Neural progenitor cell (in vitro differentiated cells): ENCODE measurements around the gene GPR45. TPM values are rescaled to one million over a fixed set of nuclear protein-coding genes. Genes with fewer than 3 reads are reported as not detected.

ENCODE experiments used
- DNase-seq: peaks from one replicate; pipeline ENCODE4 v3.0.0-alpha.2; 2016; ENCODE audit warnings: low spot score
- H2AFZ ChIP-seq: fragments of 200-600 bp; sonication (generic); replicated peaks from 2 replicates; pipeline ENCODE4 v1.6.1; 2016; ENCODE audit warnings: antibody characterized with exemption
- H3F3A ChIP-seq: fragments of 200-600 bp; sonication (generic); 2 replicates; pipeline ENCODE4 v1.6.1; 2016; ENCODE audit warnings: antibody characterized with exemption, low read depth
- H3K27ac ChIP-seq: fragments of 200-600 bp; sonication (generic); 2 replicates; pipeline ENCODE4 v1.5.1; 2016; ENCODE audit warnings: mild to moderate bottlenecking
- H3K27me3 ChIP-seq: fragments of 200-600 bp; sonication (generic); 2 replicates; pipeline ENCODE4 v1.6.1; 2016; ENCODE audit warnings: mild to moderate bottlenecking, moderate library complexity
- H3K36me3 ChIP-seq: fragments of 200-600 bp; sonication (generic); 2 replicates; pipeline ENCODE4 v1.5.1; 2016
- H3K4me1 ChIP-seq: fragments of 200-600 bp; sonication (generic); 2 replicates; pipeline ENCODE4 v1.6.1; 2016; ENCODE audit warnings: mixed run types
- H3K4me2 ChIP-seq: fragments of 200-600 bp; sonication (generic); 2 replicates; pipeline ENCODE4 v1.6.1; 2016
- H3K4me3 ChIP-seq: fragments of 200-600 bp; sonication (generic); 2 replicates; pipeline ENCODE4 v1.5.1; 2016
- H3K79me2 ChIP-seq: fragments of 200-600 bp; sonication (generic); 2 replicates; pipeline ENCODE4 v1.6.1; 2016; ENCODE audit warnings: low read depth
- H3K9ac ChIP-seq: fragments of 200-600 bp; sonication (generic); 2 replicates; pipeline ENCODE4 v1.6.1; 2016
- H3K9me3 ChIP-seq: fragments of 200-600 bp; sonication (generic); 2 replicates; pipeline ENCODE4 v1.5.1; 2016; ENCODE audit warnings: low read depth
- H4K20me1 ChIP-seq: fragments of 200-600 bp; sonication (generic); 2 replicates; pipeline ENCODE4 v1.6.1; 2016; ENCODE audit warnings: low read depth
- H3K27ac Mint-ChIP-seq: 3 replicates; pipeline ENCODE4 v1.8.0; 2021; ENCODE audit warnings: mixed read lengths
- H3K27me3 Mint-ChIP-seq: 2 replicates; pipeline ENCODE4 v1.8.0; 2022; ENCODE audit warnings: low read depth, mild to moderate bottlenecking, inconsistent platforms, moderate library complexity, mixed read lengths; ENCODE audit not compliant: insufficient read depth
- H3K36me3 Mint-ChIP-seq: 3 replicates; pipeline ENCODE4 v1.8.0; 2021; ENCODE audit warnings: mixed read lengths
- H3K4me1 Mint-ChIP-seq: 3 replicates; pipeline ENCODE4 v1.8.0; 2021; ENCODE audit warnings: mixed read lengths
- H3K4me3 Mint-ChIP-seq: 3 replicates; pipeline ENCODE4 v1.8.0; 2021; ENCODE audit warnings: mild to moderate bottlenecking, moderate library complexity, mixed read lengths
- H3K9me3 Mint-ChIP-seq: 3 replicates; pipeline ENCODE4 v1.8.0; 2020; ENCODE audit warnings: mixed read lengths
- EZH2 ChIP-seq: fragments of 200-600 bp; sonication (generic); IDR thresholded peaks from 2 replicates; pipeline ENCODE4 v1.6.1; 2017; ENCODE audit warnings: antibody characterized with exemption, mild to moderate bottlenecking, moderate library complexity
- EZH2phosphoT487 ChIP-seq: fragments of 200-600 bp; sonication (generic); IDR thresholded peaks from 2 replicates; pipeline ENCODE4 v1.6.1; 2017; ENCODE audit warnings: antibody characterized with exemption
- total RNA-seq: library from RNA; depleted of rRNA; stranded (reverse); fragments of >200 nt; gene quantifications from 2 replicates; pipeline ENCODE4 v1.2.3, GENCODE V29; 2015; ENCODE audit warnings: low replicate concordance
- TF ChIP-seq, protein P1 (sequence below): fragments of 200-600 bp; sonication (generic); IDR thresholded peaks from 2 replicates; pipeline ENCODE4 v1.5.1; 2017; ENCODE audit warnings: antibody characterized with exemption, mild to moderate bottlenecking

GPR45 gene
- total RNA-seq, 1 donor from 2014 or later, result not detected

GRCh38 chr2:105261061-105261460, 19.5 kb downstream of the GPR45 start:
- Histone ChIP-seq H3K4me3 (no peak overlapping the region), H3K4me1 (no peaks in the 10 kb centered on the region), H3K27ac (no peak overlapping the region), H3F3A (no peaks in the 10 kb centered on the region), H3K9me3 (no peaks in the 10 kb centered on the region), H3K79me2 (no peaks in the 10 kb centered on the region), H3K4me2 (no peak overlapping the region), H4K20me1 (no peaks in the 10 kb centered on the region), H2AFZ (no peak overlapping the region), H3K9ac (no peak overlapping the region), H3K27me3 (no peaks in the 10 kb centered on the region), H3K36me3 (no peaks in the 10 kb centered on the region)
- Mint-ChIP-seq H3K36me3 (peaks cover 19% of the 10 kb centered on the region), H3K27me3 (no peaks in the 10 kb centered on the region), H3K9me3 (no peaks in the 10 kb centered on the region), H3K4me1 (no peaks in the 10 kb centered on the region), H3K27ac (no peak overlapping the region), H3K4me3 (no peak overlapping the region)
- DNase-seq, result no peak
- no peak for TF ChIP-seq EZH2
- TF ChIP-seq, protein P1, sequence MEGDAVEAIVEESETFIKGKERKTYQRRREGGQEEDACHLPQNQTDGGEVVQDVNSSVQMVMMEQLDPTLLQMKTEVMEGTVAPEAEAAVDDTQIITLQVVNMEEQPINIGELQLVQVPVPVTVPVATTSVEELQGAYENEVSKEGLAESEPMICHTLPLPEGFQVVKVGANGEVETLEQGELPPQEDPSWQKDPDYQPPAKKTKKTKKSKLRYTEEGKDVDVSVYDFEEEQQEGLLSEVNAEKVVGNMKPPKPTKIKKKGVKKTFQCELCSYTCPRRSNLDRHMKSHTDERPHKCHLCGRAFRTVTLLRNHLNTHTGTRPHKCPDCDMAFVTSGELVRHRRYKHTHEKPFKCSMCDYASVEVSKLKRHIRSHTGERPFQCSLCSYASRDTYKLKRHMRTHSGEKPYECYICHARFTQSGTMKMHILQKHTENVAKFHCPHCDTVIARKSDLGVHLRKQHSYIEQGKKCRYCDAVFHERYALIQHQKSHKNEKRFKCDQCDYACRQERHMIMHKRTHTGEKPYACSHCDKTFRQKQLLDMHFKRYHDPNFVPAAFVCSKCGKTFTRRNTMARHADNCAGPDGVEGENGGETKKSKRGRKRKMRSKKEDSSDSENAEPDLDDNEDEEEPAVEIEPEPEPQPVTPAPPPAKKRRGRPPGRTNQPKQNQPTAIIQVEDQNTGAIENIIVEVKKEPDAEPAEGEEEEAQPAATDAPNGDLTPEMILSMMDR, result no peak
- no peak for TF ChIP-seq EZH2phosphoT487

DNA sequence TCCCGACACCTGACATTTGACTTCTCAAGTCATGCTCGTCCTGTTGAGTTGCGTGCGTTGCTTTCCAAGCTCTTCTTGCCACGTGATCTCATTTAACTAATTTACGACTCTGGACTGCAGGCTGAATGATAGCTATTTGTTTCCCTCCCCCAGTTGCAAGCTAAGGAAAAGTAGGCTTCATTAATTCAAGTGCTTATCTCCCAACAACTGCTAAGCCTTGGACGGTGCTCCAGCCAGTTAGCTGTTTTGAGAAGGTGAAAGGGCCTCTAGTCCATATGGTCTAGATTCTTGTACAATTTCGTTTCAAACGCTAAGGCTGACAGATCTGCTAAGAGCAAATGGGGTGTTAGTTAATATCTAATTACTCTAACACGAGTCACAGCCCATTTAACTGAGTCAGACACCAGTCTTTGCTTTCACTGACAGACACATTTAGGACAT, 21.1 kb downstream of the GPR45 start:
- Histone ChIP-seq H3K79me2 (no peaks in the 10 kb centered on the region), H3K27me3 (no peaks in the 10 kb centered on the region), H3K9me3 (no peaks in the 10 kb centered on the region), H3F3A (no peaks in the 10 kb centered on the region), H3K27ac (no peak overlapping the region), H2AFZ (no peak overlapping the region), H3K4me2 (no peak overlapping the region), H3K9ac (no peak overlapping the region), H3K4me1 (no peaks in the 10 kb centered on the region), H4K20me1 (no peaks in the 10 kb centered on the region), H3K4me3 (no peak overlapping the region), H3K36me3 (no peaks in the 10 kb centered on the region)
- no peaks in the 10 kb centered on the region for H3K9me3 Mint-ChIP-seq
- no peak overlapping the region for H3K4me3 Mint-ChIP-seq
- H3K27me3 Mint-ChIP-seq, result no peaks in the 10 kb centered on the region
- peaks cover 25% of the 10 kb centered on the region for H3K36me3 Mint-ChIP-seq
- TF ChIP-seq EZH2phosphoT487 (no peak), EZH2 (no peak)
- TF ChIP-seq, protein P1, result no peak
- DNase-seq, result no peak
- H3K27ac Mint-ChIP-seq, result no peak overlapping the region
- no peaks in the 10 kb centered on the region for H3K4me1 Mint-ChIP-seq

- no peak overlapping the region for H3K27ac Mint-ChIP-seq
- Histone ChIP-seq H2AFZ (no peak overlapping the region), H3K36me3 (no peaks in the 10 kb centered on the region), H3K9me3 (no peaks in the 10 kb centered on the region), H3K9ac (no peak overlapping the region), H3K4me3 (no peak overlapping the region), H3F3A (no peaks in the 10 kb centered on the region), H3K27ac (no peak overlapping the region), H3K4me1 (no peaks in the 10 kb centered on the region), H3K79me2 (no peaks in the 10 kb centered on the region), H4K20me1 (no peaks in the 10 kb centered on the region), H3K27me3 (no peaks in the 10 kb centered on the region), H3K4me2 (no peak overlapping the region)
- H3K36me3 Mint-ChIP-seq, result peaks cover 30% of the 10 kb centered on the region
- H3K27me3 Mint-ChIP-seq, result peaks cover 4% of the 10 kb centered on the region
- TF ChIP-seq, protein P1, result no peak
- TF ChIP-seq EZH2phosphoT487 (no peak), EZH2 (no peak)
- H3K4me3 Mint-ChIP-seq, result no peak overlapping the region
- no peaks in the 10 kb centered on the region for H3K4me1 Mint-ChIP-seq
- DNase-seq, result no peak
- H3K9me3 Mint-ChIP-seq, result no peaks in the 10 kb centered on the region
Measured at GRCh38 chr2:105269426-105269825, 27.9 kb downstream of the GPR45 start.
